Progenitor cell of endocrine pancreas (in vitro differentiated cells): ENCODE measurements around the gene MADCAM1. TPM values are rescaled to one million over a fixed set of nuclear protein-coding genes. Genes with fewer than 3 reads are reported as not detected.

Experiments used
- DNase-seq: peaks from one replicate; pipeline ENCODE4 v3.0.0; 2021; ENCODE audit warnings: low spot score; ENCODE audit not compliant: unreplicated experiment
- H3K27ac Mint-ChIP-seq: 2 replicates; pipeline ENCODE4 v1.8.0; 2021; ENCODE audit warnings: mild to moderate bottlenecking, moderate library complexity, mixed read lengths
- H3K27me3 Mint-ChIP-seq: 2 replicates; pipeline ENCODE4 v1.8.0; 2021; ENCODE audit warnings: mixed read lengths
- H3K36me3 Mint-ChIP-seq: 2 replicates; pipeline ENCODE4 v1.8.0; 2022; ENCODE audit warnings: mixed read lengths; ENCODE audit not compliant: insufficient read depth
- H3K4me1 Mint-ChIP-seq: 2 replicates; pipeline ENCODE4 v1.8.0; 2021; ENCODE audit warnings: low read depth, mixed read lengths
- H3K4me3 Mint-ChIP-seq: 2 replicates; pipeline ENCODE4 v1.8.0; 2021; ENCODE audit warnings: low read depth, mild to moderate bottlenecking, moderate library complexity, mixed read lengths
- H3K9me3 Mint-ChIP-seq: 2 replicates; pipeline ENCODE4 v1.8.0; 2021; ENCODE audit warnings: low read depth, mixed read lengths
- CTCF ChIP-seq: fragments of 200-600 bp; sonication (generic); IDR thresholded peaks from one replicate; pipeline ENCODE4 v1.5.0; 2021; ENCODE audit warnings: antibody characterized with exemption, mild to moderate bottlenecking; ENCODE audit not compliant: unreplicated experiment
- total RNA-seq: library from RNA; stranded (reverse); gene quantifications from 2 replicates; pipeline ENCODE4 v1.2.1, GENCODE V29; 2021

The MADCAM1 gene
- total RNA-seq, 1 donor from 2014 or later: 0.77 TPM

- Mint-ChIP-seq H3K27ac (no peak overlapping the region), H3K36me3 (peaks cover 4% of the 10 kb centered on the region), H3K4me3 (peak overlapping the region; percentile 82), H3K4me1 (peaks cover 7% of the 10 kb centered on the region), H3K9me3 (no peaks in the 10 kb centered on the region), H3K27me3 (no peaks in the 10 kb centered on the region)
- DNase-seq: no peak
- TF ChIP-seq CTCF: no peak
These were observed 37.8 kb downstream of the MADCAM1 start for GRCh38 chr19:534088-534487.

- Mint-ChIP-seq H3K36me3 (peaks cover 4% of the 10 kb centered on the region), H3K4me3 (peak overlapping the region; percentile 55), H3K27ac (no peak overlapping the region), H3K27me3 (no peaks in the 10 kb centered on the region), H3K9me3 (no peaks in the 10 kb centered on the region), H3K4me1 (peaks cover 7% of the 10 kb centered on the region)
- DNase-seq: no peak
- TF ChIP-seq CTCF: no peak
These were observed 38.9 kb downstream of the MADCAM1 start for GRCh38 chr19:535017-535835.

GRCh38 chr19:536031-536880, 40.0 kb downstream of the MADCAM1 start:
- Mint-ChIP-seq H3K9me3 (no peaks in the 10 kb centered on the region), H3K36me3 (peaks cover 4% of the 10 kb centered on the region), H3K27ac (no peak overlapping the region), H3K4me3 (no peak overlapping the region), H3K4me1 (peaks cover 7% of the 10 kb centered on the region), H3K27me3 (no peaks in the 10 kb centered on the region)
- TF ChIP-seq CTCF: no peak
- DNase-seq: no peak

- no peak for TF ChIP-seq CTCF
- no peak overlapping the region for H3K27ac Mint-ChIP-seq
- peaks cover 4% of the 10 kb centered on the region for H3K36me3 Mint-ChIP-seq
- DNase-seq: no peak
- H3K27me3 Mint-ChIP-seq: no peaks in the 10 kb centered on the region
- no peaks in the 10 kb centered on the region for H3K9me3 Mint-ChIP-seq
- H3K4me3 Mint-ChIP-seq: no peak overlapping the region
- H3K4me1 Mint-ChIP-seq: peaks cover 7% of the 10 kb centered on the region
These were observed 40.7 kb downstream of the MADCAM1 start for GRCh38 chr19:536881-537404.
